Lower leg skin (tissue), 3 donors: Measurements from ENCODE around the gene ACTN4.

Source experiments
- POLR2A ChIP-seq, 2 donors: fragments of 450-650 bp; IDR thresholded peaks; one replicate each; pipeline ENCODE4 v1.6.1; 2016 to 2017; ENCODE audit warnings: antibody characterized with exemption in 2 of 2, mild to moderate bottlenecking in 1 of 2, moderate library complexity in 1 of 2
- TF ChIP-seq, protein P1 (sequence below), 3 donors: fragments of 450-650 bp; IDR thresholded peaks; one replicate each; pipeline ENCODE4 v1.5.1; 2016; ENCODE audit warnings: antibody characterized with exemption in 3 of 3, mild to moderate bottlenecking in 3 of 3, moderate library complexity in 2 of 3

GRCh38 chr19:38634757-38635482 lies 12.5 kb upstream of the ACTN4 start:
- no peak for TF ChIP-seq POLR2A (IDR thresholded peaks at IDR 0.05)
- TF ChIP-seq, protein P1, sequence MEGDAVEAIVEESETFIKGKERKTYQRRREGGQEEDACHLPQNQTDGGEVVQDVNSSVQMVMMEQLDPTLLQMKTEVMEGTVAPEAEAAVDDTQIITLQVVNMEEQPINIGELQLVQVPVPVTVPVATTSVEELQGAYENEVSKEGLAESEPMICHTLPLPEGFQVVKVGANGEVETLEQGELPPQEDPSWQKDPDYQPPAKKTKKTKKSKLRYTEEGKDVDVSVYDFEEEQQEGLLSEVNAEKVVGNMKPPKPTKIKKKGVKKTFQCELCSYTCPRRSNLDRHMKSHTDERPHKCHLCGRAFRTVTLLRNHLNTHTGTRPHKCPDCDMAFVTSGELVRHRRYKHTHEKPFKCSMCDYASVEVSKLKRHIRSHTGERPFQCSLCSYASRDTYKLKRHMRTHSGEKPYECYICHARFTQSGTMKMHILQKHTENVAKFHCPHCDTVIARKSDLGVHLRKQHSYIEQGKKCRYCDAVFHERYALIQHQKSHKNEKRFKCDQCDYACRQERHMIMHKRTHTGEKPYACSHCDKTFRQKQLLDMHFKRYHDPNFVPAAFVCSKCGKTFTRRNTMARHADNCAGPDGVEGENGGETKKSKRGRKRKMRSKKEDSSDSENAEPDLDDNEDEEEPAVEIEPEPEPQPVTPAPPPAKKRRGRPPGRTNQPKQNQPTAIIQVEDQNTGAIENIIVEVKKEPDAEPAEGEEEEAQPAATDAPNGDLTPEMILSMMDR (IDR thresholded peaks at IDR 0.05), result peak in 2 of 3 donors; percentile 7 to 62
